Stimulated activated CD4-positive, alpha-beta T cell treated with anti-CD3 and anti-CD28 coated beads, Interleukin-1b, Interleukin-23, amount 100 ng/mL, for 4 hours (primary cell): ENCODE data around the gene PITPNM3.

Experiments
- DNase-seq, 2 donors: peaks; one replicate each; pipeline ENCODE4 v3.0.0-alpha.2; 2020; ENCODE audit warnings: low read depth in 2 of 2

The PITPNM3 gene

GRCh38 chr17:6408276-6408675, 148.1 kb downstream of the PITPNM3 start:
- no peak for DNase-seq

DNA sequence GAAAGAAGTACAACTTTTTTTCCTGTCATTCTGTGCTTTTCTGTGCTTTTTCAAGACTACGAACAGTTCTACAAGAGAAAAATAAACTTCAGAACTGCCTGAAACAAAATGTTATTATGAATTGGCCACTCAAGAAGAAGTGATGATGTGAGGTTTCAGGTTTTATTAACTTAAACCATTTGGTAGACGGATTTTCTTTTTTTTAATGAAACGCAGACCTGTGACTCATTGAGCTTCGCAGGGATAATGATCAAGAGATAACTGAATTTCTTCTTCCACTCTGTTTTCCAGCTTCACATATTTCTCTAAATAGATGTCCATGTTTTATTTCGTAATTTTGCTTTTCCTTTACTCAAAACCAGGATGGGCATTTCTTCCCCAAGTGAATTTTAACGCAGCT, 154.1 kb downstream of the PITPNM3 start:
- no peak for DNase-seq
